ENCODE results near the gene IMMP2L. TPM values are rescaled to one million over a fixed set of nuclear protein-coding genes. Genes with fewer than 3 reads are reported as not detected.

The IMMP2L gene
- total RNA-seq, 1 donor from 2014 or later: 31.9 TPM

DNA sequence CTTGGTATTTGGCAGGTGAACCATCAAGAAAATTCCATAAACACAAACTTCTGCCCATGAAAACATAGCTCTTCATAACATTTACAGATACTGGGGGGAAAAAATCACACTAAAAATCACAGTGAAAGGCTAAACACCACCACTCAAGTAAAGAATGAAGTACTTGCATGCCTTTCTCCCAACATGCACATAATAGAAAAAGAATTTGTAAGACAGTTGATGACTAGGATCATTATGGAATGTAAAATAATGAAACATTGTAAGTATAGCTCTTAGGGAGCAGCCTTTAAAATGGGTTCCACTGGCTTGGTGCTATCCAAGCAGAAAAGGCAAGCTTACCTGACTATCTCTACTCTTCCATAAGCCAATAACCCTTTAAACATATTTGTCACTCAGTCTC, 771.3 kb downstream of the IMMP2L start:
- ChIA-PET CTCF (interaction anchor here (0.6 kb wide), 1 partner anchor 1780 kb away, joined by 3 read pairs; no protein-coding TSS in a partner anchor), POLR2A (no interaction called here)
- H3K36me3 Mint-ChIP-seq (ENCODE audit: low read depth): no peaks in the 10 kb centered on the region
- intact Hi-C loops (cut with micrococcal nuclease): no loop called here
- DNase-seq (no peak), ATAC-seq (ENCODE audit: low read depth) (no peak)
- H3K4me1 Mint-ChIP-seq: no peaks in the 10 kb centered on the region
- TF ChIP-seq, protein P1, sequence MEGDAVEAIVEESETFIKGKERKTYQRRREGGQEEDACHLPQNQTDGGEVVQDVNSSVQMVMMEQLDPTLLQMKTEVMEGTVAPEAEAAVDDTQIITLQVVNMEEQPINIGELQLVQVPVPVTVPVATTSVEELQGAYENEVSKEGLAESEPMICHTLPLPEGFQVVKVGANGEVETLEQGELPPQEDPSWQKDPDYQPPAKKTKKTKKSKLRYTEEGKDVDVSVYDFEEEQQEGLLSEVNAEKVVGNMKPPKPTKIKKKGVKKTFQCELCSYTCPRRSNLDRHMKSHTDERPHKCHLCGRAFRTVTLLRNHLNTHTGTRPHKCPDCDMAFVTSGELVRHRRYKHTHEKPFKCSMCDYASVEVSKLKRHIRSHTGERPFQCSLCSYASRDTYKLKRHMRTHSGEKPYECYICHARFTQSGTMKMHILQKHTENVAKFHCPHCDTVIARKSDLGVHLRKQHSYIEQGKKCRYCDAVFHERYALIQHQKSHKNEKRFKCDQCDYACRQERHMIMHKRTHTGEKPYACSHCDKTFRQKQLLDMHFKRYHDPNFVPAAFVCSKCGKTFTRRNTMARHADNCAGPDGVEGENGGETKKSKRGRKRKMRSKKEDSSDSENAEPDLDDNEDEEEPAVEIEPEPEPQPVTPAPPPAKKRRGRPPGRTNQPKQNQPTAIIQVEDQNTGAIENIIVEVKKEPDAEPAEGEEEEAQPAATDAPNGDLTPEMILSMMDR (IDR thresholded peaks at IDR 0.05): no peak
- no peak overlapping the region for H3K4me3 Mint-ChIP-seq
- no peaks in the 10 kb centered on the region for H3K27me3 Mint-ChIP-seq
- no peaks in the 10 kb centered on the region for H3K9me3 Mint-ChIP-seq
- no peak overlapping the region for H3K27ac Mint-ChIP-seq

DNA sequence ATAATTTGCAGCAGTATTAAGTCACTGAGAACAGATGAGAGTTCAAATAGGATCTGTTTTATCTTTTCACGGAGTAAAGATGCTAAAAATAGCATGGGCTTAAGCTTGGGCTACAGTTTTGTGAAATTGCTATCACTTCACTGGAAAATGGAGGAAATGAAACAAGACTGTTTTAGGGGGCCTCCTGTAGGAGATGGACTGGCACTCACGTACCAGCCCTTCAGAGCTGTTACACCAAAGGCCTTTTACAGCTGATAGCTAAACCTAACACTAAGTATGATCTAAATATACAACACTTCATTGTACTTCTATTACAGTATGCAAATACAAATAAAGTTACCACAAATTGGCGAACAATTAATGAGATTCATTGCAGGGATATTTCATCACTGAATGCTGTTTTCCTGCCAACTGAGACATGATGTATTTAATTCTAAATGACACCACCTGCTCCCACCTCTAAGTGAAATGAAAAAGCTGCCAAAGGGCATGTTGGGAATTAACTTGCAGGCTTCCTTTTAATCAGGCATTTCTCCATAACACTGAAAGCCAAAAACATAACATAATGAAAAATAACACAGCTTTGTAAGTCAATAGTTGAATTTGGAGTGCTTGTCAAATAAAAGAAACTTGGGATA, 775.8 kb downstream of the IMMP2L start:
- no peak for DNase-seq
- intact Hi-C loops (cut with micrococcal nuclease): no loop called here
- no peaks in the 10 kb centered on the region for H3K9me3 Mint-ChIP-seq
- H3K27me3 Mint-ChIP-seq: no peaks in the 10 kb centered on the region
- ChIA-PET CTCF (no interaction called here), POLR2A (no interaction called here)
- H3K27ac Mint-ChIP-seq: no peak overlapping the region
- H3K36me3 Mint-ChIP-seq (ENCODE audit: low read depth): no peaks in the 10 kb centered on the region
- ATAC-seq (ENCODE audit: low read depth): no peak
- no peaks in the 10 kb centered on the region for H3K4me1 Mint-ChIP-seq
- no peak overlapping the region for H3K4me3 Mint-ChIP-seq
- TF ChIP-seq, protein P1 (IDR thresholded peaks at IDR 0.05): no peak

DNA sequence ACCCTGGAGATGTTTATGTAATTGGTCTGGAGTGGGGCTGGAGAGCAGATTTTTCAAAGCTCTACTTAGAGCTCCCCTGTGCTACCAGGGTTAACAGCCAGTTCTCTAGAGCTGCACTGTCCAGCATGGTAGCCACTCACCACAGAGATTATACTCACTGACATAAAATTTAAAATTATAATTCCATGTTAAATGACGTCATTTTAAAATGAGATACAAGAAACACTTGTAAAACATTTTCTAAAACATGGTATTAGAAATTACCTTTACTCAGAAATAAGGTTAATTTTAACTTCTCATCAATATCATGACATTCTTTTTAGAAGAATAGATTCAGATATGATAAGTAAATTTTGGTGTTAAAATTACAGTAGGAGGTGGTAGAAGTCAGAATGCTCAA, 777.5 kb downstream of the IMMP2L start:
- H3K4me1 Mint-ChIP-seq: no peaks in the 10 kb centered on the region
- H3K27me3 Mint-ChIP-seq: no peaks in the 10 kb centered on the region
- TF ChIP-seq, protein P1 (IDR thresholded peaks at IDR 0.05): no peak
- H3K4me3 Mint-ChIP-seq: no peak overlapping the region
- CTCF ChIA-PET: no interaction called here
- POLR2A ChIA-PET: no interaction called here
- ATAC-seq (ENCODE audit: low read depth): no peak
- H3K36me3 Mint-ChIP-seq (ENCODE audit: low read depth): no peaks in the 10 kb centered on the region
- no peak overlapping the region for H3K27ac Mint-ChIP-seq
- intact Hi-C loops (cut with micrococcal nuclease): no loop called here
- H3K9me3 Mint-ChIP-seq: no peaks in the 10 kb centered on the region
- no peak for DNase-seq

DNA sequence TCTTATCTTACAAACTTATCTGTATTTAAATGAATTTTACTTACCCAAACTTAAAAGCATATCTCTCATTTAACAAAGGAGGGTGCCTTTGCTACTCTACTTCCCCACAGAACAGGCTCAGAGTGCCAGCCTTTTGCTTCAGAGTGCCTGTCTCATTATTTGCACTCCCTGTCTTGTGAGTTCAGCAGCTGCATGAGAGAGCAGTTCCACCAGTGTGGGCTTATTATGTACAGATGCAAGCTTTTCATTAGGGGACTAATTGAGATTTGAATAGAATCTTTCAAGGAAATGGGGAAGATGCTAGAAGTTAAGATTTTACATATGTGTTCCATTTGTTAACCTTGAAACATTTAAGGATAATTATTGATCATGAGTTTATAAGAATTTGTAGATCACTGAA, 781.6 kb downstream of the IMMP2L start:
- intact Hi-C loops (cut with micrococcal nuclease): no loop called here

DNA sequence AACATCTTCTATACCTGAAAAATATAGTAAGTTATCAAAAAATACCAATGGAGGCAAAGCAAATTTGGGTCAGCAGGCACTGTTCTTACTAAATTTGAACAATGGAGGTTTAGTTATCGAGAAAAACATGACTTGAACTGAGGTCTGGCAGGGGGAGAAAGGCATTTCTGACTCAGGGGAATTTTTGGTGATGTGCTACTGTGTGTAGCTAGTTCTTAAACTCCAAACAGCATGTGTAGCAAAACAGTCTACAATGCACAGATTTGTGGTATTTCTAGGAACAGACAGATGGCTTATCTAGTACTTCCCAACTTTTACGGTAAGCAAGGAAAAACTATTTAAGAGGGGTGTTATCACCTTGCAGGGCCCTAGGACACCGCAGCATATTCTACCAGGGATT, 783.0 kb downstream of the IMMP2L start:
- ATAC-seq (ENCODE audit: low read depth) (no peak), DNase-seq (no peak)
- CTCF ChIA-PET: no interaction called here
- intact Hi-C loops (cut with micrococcal nuclease): no loop called here
- POLR2A ChIA-PET: no interaction called here
- no peaks in the 10 kb centered on the region for H3K27me3 Mint-ChIP-seq
- no peaks in the 10 kb centered on the region for H3K36me3 Mint-ChIP-seq (ENCODE audit: low read depth)
- no peak overlapping the region for H3K27ac Mint-ChIP-seq
- H3K4me3 Mint-ChIP-seq: no peak overlapping the region
- no peaks in the 10 kb centered on the region for H3K4me1 Mint-ChIP-seq
- no peaks in the 10 kb centered on the region for H3K9me3 Mint-ChIP-seq
- TF ChIP-seq, protein P1 (IDR thresholded peaks at IDR 0.05): no peak

More for the DNA sequence above, 781.6 kb downstream of the IMMP2L start:
- no peak overlapping the region for H3K4me3 Mint-ChIP-seq
- H3K36me3 Mint-ChIP-seq (ENCODE audit: low read depth): no peaks in the 10 kb centered on the region
- ATAC-seq (ENCODE audit: low read depth) (no peak), DNase-seq (no peak)
- H3K9me3 Mint-ChIP-seq: no peaks in the 10 kb centered on the region
- POLR2A ChIA-PET: no interaction called here
- no peaks in the 10 kb centered on the region for H3K4me1 Mint-ChIP-seq
- H3K27me3 Mint-ChIP-seq: no peaks in the 10 kb centered on the region
- no peak overlapping the region for H3K27ac Mint-ChIP-seq
- CTCF ChIA-PET: interaction anchor here (0.6 kb wide), 1 partner anchor 44 kb away, joined by 3 read pairs; no protein-coding TSS in a partner anchor
- TF ChIP-seq, protein P1 (IDR thresholded peaks at IDR 0.05): no peak
